Measurements from ENCODE around the gene CELF3. TPM values are rescaled to one million over a fixed set of nuclear protein-coding genes. Genes with fewer than 3 reads are reported as not detected.
"Not testable (repeated sequence)": the region's sequence is repeated elsewhere in the genome, so short reads cannot be mapped to it uniquely, and the experiment has no call there.

The CELF3 gene
- total RNA-seq, 1 experiment from 2014 or later: not detected

DNA sequence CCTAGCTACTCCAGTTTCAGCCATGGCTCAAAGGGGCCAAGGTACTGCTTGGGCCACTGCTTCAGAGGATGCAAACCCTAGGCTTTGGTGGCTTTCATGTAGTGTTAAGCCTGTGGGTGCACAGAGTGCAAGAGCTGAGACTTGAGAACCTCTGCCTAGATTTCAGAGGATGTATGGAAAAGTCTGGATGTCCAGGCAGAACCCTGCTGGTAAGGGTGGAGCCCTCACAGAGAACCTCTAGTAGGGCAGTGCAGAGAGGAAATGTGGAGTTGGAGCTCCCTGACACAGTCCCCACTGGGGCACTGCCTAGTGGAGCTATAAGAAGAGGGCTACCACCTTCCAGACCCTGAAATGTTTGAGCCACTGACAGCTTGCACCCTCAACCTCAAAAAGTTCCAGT, 20.9 kb upstream of the CELF3 start:
- no peak overlapping the region for H3K27ac ChIP-seq
- H3K27me3 ChIP-seq (ENCODE audit: insufficient read depth, low read depth): no peaks in the 10 kb centered on the region
- no TSS peak for BruUV-seq (replicated peaks)
- H3K4me3 ChIP-seq: no peak overlapping the region
- TF ChIP-seq EZH2 (IDR thresholded peaks at IDR 0.05; ENCODE audit: low read depth): no peak
- TF ChIP-seq, protein P1, sequence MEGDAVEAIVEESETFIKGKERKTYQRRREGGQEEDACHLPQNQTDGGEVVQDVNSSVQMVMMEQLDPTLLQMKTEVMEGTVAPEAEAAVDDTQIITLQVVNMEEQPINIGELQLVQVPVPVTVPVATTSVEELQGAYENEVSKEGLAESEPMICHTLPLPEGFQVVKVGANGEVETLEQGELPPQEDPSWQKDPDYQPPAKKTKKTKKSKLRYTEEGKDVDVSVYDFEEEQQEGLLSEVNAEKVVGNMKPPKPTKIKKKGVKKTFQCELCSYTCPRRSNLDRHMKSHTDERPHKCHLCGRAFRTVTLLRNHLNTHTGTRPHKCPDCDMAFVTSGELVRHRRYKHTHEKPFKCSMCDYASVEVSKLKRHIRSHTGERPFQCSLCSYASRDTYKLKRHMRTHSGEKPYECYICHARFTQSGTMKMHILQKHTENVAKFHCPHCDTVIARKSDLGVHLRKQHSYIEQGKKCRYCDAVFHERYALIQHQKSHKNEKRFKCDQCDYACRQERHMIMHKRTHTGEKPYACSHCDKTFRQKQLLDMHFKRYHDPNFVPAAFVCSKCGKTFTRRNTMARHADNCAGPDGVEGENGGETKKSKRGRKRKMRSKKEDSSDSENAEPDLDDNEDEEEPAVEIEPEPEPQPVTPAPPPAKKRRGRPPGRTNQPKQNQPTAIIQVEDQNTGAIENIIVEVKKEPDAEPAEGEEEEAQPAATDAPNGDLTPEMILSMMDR (conservative IDR thresholded peaks at IDR 0.05): no peak
- CTCF ChIA-PET: no interaction called here
- no peaks in the 10 kb centered on the region for H3K79me2 ChIP-seq (ENCODE audit: low read depth)
- no peaks in the 10 kb centered on the region for H3K36me3 ChIP-seq (ENCODE audit: low read depth)
- no peak overlapping the region for H2AFZ ChIP-seq
- H3K4me2 ChIP-seq: no peak overlapping the region
- intact Hi-C loops (cut with micrococcal nuclease; ENCODE audit: unreplicated experiment): loop anchor here (5.0 kb wide), 1 partner anchor 190 kb away; no protein-coding TSS in a partner anchor
- peaks cover 5% of the 10 kb centered on the region; the same call in 1 of the 2 replicates for H3K9me3 ChIP-seq (ENCODE audit: insufficient read depth, low read depth)
- DNase-seq: no peak
- H3K4me1 ChIP-seq (replicated peaks; ENCODE audit: insufficient read depth): peaks cover 17% of the 10 kb centered on the region
- POLR2A ChIA-PET (ENCODE audit: unreplicated experiment): no interaction called here
- no peaks in the 10 kb centered on the region for H4K20me1 ChIP-seq (ENCODE audit: insufficient read depth)
- H3F3A ChIP-seq (ENCODE audit: insufficient read depth, low read depth): peaks cover 4% of the 10 kb centered on the region; the same call in 1 of the 2 replicates
- no peaks in the 10 kb centered on the region for H3K9me2 ChIP-seq (ENCODE audit: insufficient read depth)

DNA sequence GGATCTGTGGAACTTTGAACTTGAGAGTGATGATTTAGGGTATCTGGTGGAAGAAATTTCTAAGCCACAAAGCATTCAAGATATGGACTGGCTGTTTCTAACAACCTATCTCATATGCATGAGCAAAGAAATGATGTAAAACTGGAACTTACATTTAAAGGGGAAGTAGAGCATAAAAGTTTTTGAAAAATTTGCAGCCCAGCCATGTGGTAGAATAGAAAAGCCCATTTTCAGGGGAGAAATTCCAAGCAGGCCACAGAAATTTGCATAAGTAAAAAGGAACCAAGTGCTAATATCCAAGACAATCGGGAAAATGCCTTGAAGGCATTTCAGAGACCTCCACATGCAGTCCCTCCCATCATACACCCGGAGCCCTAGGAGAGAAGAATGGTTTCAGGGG, 20.4 kb upstream of the CELF3 start:
- no peak for DNase-seq
- peaks cover 4% of the 10 kb centered on the region; the same call in 1 of the 2 replicates for H3F3A ChIP-seq (ENCODE audit: insufficient read depth, low read depth)
- no peak overlapping the region for H3K4me2 ChIP-seq
- peaks cover 17% of the 10 kb centered on the region for H3K4me1 ChIP-seq (replicated peaks; ENCODE audit: insufficient read depth)
- no peaks in the 10 kb centered on the region for H3K9me2 ChIP-seq (ENCODE audit: insufficient read depth)
- H3K79me2 ChIP-seq (ENCODE audit: low read depth): no peaks in the 10 kb centered on the region
- POLR2A ChIA-PET (ENCODE audit: unreplicated experiment): no interaction called here
- intact Hi-C loops (cut with micrococcal nuclease; ENCODE audit: unreplicated experiment): loop anchor here (5.0 kb wide), 1 partner anchor 190 kb away; no protein-coding TSS in a partner anchor
- no peak overlapping the region for H3K4me3 ChIP-seq
- H2AFZ ChIP-seq: no peak overlapping the region
- H3K36me3 ChIP-seq (ENCODE audit: low read depth): no peaks in the 10 kb centered on the region
- TF ChIP-seq, protein P1 (conservative IDR thresholded peaks at IDR 0.05): no peak
- TF ChIP-seq EZH2 (IDR thresholded peaks at IDR 0.05; ENCODE audit: low read depth): no peak
- no TSS peak for BruUV-seq (replicated peaks)
- H4K20me1 ChIP-seq (ENCODE audit: insufficient read depth): no peaks in the 10 kb centered on the region
- H3K27me3 ChIP-seq (ENCODE audit: insufficient read depth, low read depth): no peaks in the 10 kb centered on the region
- peaks cover 5% of the 10 kb centered on the region; the same call in 1 of the 2 replicates for H3K9me3 ChIP-seq (ENCODE audit: insufficient read depth, low read depth)
- H3K27ac ChIP-seq: no peak overlapping the region
- CTCF ChIA-PET: no interaction called here

DNA sequence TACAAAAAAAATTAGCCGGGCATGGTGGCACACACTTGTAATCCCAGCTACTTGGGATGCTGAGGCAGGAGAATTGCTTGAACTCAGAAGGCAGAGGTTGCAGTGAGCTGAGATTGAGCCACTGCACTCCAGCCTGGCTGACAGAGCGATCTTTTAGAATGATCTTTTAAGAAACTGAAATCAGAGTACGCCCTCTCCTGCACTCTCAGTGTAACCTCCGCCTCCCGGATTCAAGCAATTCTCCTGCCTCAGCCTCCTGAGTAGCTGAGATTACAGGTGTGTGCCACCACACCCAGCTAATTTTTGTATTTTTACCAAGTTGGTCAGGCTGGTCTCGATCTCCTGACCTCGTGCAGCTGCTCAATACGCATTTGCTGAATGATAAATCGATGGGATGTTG, 17.4 kb upstream of the CELF3 start:
- POLR2A ChIA-PET (ENCODE audit: unreplicated experiment); H3K4me2 ChIP-seq: not testable (repeated sequence)

DNA sequence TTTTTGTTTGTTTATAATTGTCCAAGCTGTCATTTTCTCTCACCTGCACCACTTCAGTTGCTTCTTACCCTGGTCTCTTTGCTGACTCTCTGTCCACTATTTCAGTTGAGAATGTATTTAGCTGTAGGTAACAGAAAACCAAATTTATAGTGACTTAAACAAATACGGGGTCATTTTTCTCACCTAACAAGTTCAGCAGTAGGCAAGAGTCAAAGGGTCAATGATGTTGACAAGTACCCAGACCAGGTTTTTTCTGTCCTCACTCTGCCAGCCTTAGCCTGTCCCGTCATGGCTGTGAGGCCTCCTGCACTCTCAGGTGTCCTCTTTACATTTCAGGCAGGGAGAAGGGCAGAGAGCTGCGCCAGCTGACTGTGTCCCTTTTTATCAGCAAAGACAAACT, 16.5 kb upstream of the CELF3 start:
- ChIA-PET CTCF (no interaction called here), POLR2A (ENCODE audit: unreplicated experiment) (interaction anchor here (0.6 kb wide), 1 partner anchor 313 kb away, joined by 6 read pairs; no protein-coding TSS in a partner anchor)
- no peak overlapping the region for H3K4me3 ChIP-seq
- H3K9me3 ChIP-seq (ENCODE audit: insufficient read depth, low read depth): peaks cover 5% of the 10 kb centered on the region; the same call in 1 of the 2 replicates
- no TSS peak for BruUV-seq (replicated peaks)
- peaks cover 4% of the 10 kb centered on the region; the same call in 1 of the 2 replicates for H3F3A ChIP-seq (ENCODE audit: insufficient read depth, low read depth)
- 0 out of 2 replicates have a peak, but pooled peaks cover 5% of the 10 kb centered on the region for H3K4me1 ChIP-seq (replicated peaks; ENCODE audit: insufficient read depth)
- no peaks in the 10 kb centered on the region for H3K27me3 ChIP-seq (ENCODE audit: insufficient read depth, low read depth)
- H3K36me3 ChIP-seq (ENCODE audit: low read depth): no peaks in the 10 kb centered on the region
- no peaks in the 10 kb centered on the region for H4K20me1 ChIP-seq (ENCODE audit: insufficient read depth)
- DNase-seq: no peak
- TF ChIP-seq EZH2 (IDR thresholded peaks at IDR 0.05; ENCODE audit: low read depth): no peak
- TF ChIP-seq, protein P1 (conservative IDR thresholded peaks at IDR 0.05): no peak
- no peak overlapping the region for H3K27ac ChIP-seq
- intact Hi-C loops (cut with micrococcal nuclease; ENCODE audit: unreplicated experiment): no loop called here
- no peak overlapping the region for H2AFZ ChIP-seq
- H3K4me2 ChIP-seq: no peak overlapping the region
- H3K9me2 ChIP-seq (ENCODE audit: insufficient read depth): no peaks in the 10 kb centered on the region
- H3K79me2 ChIP-seq (ENCODE audit: low read depth): no peaks in the 10 kb centered on the region

More for the DNA sequence above, 17.4 kb upstream of the CELF3 start:
- DNase-seq; H4K20me1 ChIP-seq (ENCODE audit: insufficient read depth); H3K36me3 ChIP-seq (ENCODE audit: low read depth); BruUV-seq (replicated peaks); H3K4me1 ChIP-seq (replicated peaks; ENCODE audit: insufficient read depth); H3F3A ChIP-seq (ENCODE audit: insufficient read depth, low read depth); H3K79me2 ChIP-seq (ENCODE audit: low read depth); H3K9me3 ChIP-seq (ENCODE audit: insufficient read depth, low read depth); H2AFZ ChIP-seq; H3K9me2 ChIP-seq (ENCODE audit: insufficient read depth); H3K27ac ChIP-seq; H3K4me3 ChIP-seq; H3K27me3 ChIP-seq (ENCODE audit: insufficient read depth, low read depth): not testable (repeated sequence)
- intact Hi-C loops (cut with micrococcal nuclease; ENCODE audit: unreplicated experiment): loop anchor here (2.0 kb wide), 1 partner anchor 433 kb away; no protein-coding TSS in a partner anchor
- CTCF ChIA-PET: interaction anchor here (1.1 to 1.4 kb wide), 2 partner anchors 198 to 290 kb away, joined by 3 to 4 read pairs; no protein-coding TSS in a partner anchor

All from PC-9 (cell line).